ENCODE results near the gene OPCML.

Gene OPCML

GRCh38 chr11:132649277-132649676 is 883.0 kb downstream of the OPCML start:
- H3K4me1 Mint-ChIP-seq, result peaks cover 17% of the 10 kb centered on the region
- no peaks in the 10 kb centered on the region for H3K9me3 Mint-ChIP-seq
- H3K27me3 Mint-ChIP-seq (ENCODE audit: low read depth, poor library complexity), result peaks cover 23% of the 10 kb centered on the region
- DNase-seq, result no peak
- no peak overlapping the region for H3K4me3 Mint-ChIP-seq
- no peaks in the 10 kb centered on the region for H3K36me3 Mint-ChIP-seq (ENCODE audit: low read depth)
- no peak for TF ChIP-seq CTCF (IDR thresholded peaks at IDR 0.05)
- no peak overlapping the region for H3K27ac Mint-ChIP-seq

DNA sequence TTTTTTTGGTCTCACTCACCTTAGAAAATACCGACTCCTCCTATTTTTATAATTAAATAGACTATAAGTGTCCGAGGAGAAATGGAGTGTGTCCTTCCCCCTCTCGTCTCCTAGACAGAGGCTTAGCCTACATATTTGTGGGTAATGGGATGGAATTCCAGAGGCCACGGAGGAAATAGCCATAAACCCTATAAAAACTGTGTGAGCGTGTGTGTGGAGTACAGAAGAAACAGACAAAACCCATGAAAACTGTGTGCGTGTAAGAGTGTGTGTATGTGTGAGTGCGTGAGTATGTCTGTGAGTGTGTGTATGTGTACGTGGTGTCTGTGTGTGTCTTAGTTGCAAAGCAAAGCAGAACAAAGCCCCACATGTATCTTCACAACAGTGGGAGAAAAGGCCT is 883.5 kb downstream of the OPCML start:
- no peak for TF ChIP-seq CTCF (IDR thresholded peaks at IDR 0.05)
- Mint-ChIP-seq H3K36me3 (ENCODE audit: low read depth) (no peaks in the 10 kb centered on the region), H3K27me3 (ENCODE audit: low read depth, poor library complexity) (peaks cover 20% of the 10 kb centered on the region), H3K4me3 (no peak overlapping the region), H3K4me1 (peaks cover 21% of the 10 kb centered on the region), H3K9me3 (no peaks in the 10 kb centered on the region), H3K27ac (no peak overlapping the region)
- DNase-seq, result no peak

DNA sequence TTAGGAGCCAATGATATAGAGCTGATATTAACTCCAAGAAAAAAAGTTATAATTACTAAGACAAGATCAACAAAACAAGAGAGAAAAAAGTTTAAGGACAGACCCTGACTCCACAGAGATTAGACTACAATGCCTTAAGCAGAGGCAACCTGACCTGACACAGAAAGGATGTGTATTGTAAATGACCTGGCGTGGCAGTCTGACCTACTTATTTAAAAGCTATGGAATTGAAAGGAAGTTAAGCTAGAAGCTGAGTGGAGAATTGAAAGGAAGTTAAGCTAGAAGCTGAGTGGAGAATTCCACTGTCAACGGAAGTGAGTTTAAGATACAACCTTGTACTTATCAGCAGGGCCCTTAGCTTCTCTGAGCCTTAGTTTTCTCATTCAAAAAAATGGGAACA is 885.4 kb downstream of the OPCML start:
- peaks cover 32% of the 10 kb centered on the region for H3K4me1 Mint-ChIP-seq
- no peak for TF ChIP-seq CTCF (IDR thresholded peaks at IDR 0.05)
- H3K36me3 Mint-ChIP-seq (ENCODE audit: low read depth), result no peaks in the 10 kb centered on the region
- DNase-seq, result no peak
- H3K27me3 Mint-ChIP-seq (ENCODE audit: low read depth, poor library complexity), result peaks cover 22% of the 10 kb centered on the region
- no peak overlapping the region for H3K4me3 Mint-ChIP-seq
- no peaks in the 10 kb centered on the region for H3K9me3 Mint-ChIP-seq
- no peak overlapping the region for H3K27ac Mint-ChIP-seq

GRCh38 chr11:132644520-132645239 is 887.6 kb downstream of the OPCML start:
- Mint-ChIP-seq H3K27me3 (ENCODE audit: low read depth, poor library complexity) (peaks cover 26% of the 10 kb centered on the region), H3K36me3 (ENCODE audit: low read depth) (no peaks in the 10 kb centered on the region), H3K4me1 (peaks cover 32% of the 10 kb centered on the region), H3K4me3 (peak overlapping the region; percentile 6), H3K9me3 (no peaks in the 10 kb centered on the region), H3K27ac (no peak overlapping the region)
- peak; percentile 34 for DNase-seq
- TF ChIP-seq CTCF (IDR thresholded peaks at IDR 0.05), result no peak

DNA sequence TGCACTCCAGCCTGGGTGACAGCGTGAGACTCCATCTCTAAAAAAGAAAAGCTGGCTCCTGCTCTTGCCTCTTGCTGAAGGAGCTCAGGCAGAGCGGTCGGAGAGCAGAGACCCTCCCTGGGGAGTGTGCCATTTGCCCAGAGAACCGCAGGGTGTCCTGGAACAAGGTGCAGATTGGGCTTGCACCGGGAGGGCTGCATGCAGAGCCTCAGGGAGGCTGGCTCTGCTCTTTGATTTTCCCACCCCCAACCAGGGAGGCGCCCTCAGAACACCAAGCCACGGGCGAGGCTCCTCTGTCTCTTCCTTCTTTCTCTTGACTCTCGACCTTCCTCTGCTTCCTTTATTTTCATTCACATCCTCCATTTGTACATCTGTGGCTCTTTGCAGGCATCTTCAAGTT is 889.1 kb downstream of the OPCML start:
- H3K4me1 Mint-ChIP-seq, result peaks cover 32% of the 10 kb centered on the region
- H3K9me3 Mint-ChIP-seq, result no peaks in the 10 kb centered on the region
- no peak for DNase-seq
- H3K27ac Mint-ChIP-seq, result peak overlapping the region; percentile 31
- H3K36me3 Mint-ChIP-seq (ENCODE audit: low read depth), result no peaks in the 10 kb centered on the region
- no peak for TF ChIP-seq CTCF (IDR thresholded peaks at IDR 0.05)
- peak overlapping the region; percentile 19 for H3K4me3 Mint-ChIP-seq
- H3K27me3 Mint-ChIP-seq (ENCODE audit: low read depth, poor library complexity), result peaks cover 22% of the 10 kb centered on the region

GRCh38 chr11:132640952-132641351 is 891.3 kb downstream of the OPCML start:
- DNase-seq, result no peak
- TF ChIP-seq CTCF (IDR thresholded peaks at IDR 0.05), result no peak
- H3K27ac Mint-ChIP-seq, result no peak overlapping the region
- H3K9me3 Mint-ChIP-seq, result no peaks in the 10 kb centered on the region
- no peaks in the 10 kb centered on the region for H3K36me3 Mint-ChIP-seq (ENCODE audit: low read depth)
- peaks cover 26% of the 10 kb centered on the region for H3K4me1 Mint-ChIP-seq
- no peak overlapping the region for H3K4me3 Mint-ChIP-seq
- H3K27me3 Mint-ChIP-seq (ENCODE audit: low read depth, poor library complexity), result peaks cover 14% of the 10 kb centered on the region

All from nephron progenitor cell (in vitro differentiated cells).